Endothelial cell of umbilical vein (primary cell): ENCODE measurements around the gene SRPK2. TPM values are rescaled to one million over a fixed set of nuclear protein-coding genes. Genes with fewer than 3 reads are reported as not detected.

Experiments used
- BruUV-seq: library from RNA; stranded (reverse); fragments of 400-500 nt; replicated peaks from 2 replicates; lab custom pipeline; 2021; lab: Mats Ljungman, UMichigan
- CTCF ChIA-PET: fragments of 300-600, 350-600 bp; sonication (Branson Sonifier 250); formaldehyde crosslinking; loops from one replicate; lab custom pipeline; 2021; ENCODE audit warnings: antibody characterized with exemption, inconsistent platforms; lab: Charles Lee
- POLR2A ChIA-PET: fragments of 300-600, 350-600 bp; sonication (Branson Sonifier 250); formaldehyde crosslinking; loops from one replicate; lab custom pipeline; 2021; ENCODE audit warnings: antibody characterized with exemption, inconsistent platforms; lab: Charles Lee
- DNase-seq: peaks from one replicate; pipeline ENCODE4 v3.0.0-alpha.2; 2011; ENCODE audit warnings: low read depth, low spot score
- FAIRE-seq: peaks from 2 replicates; lab custom pipeline; 2011; peaks lifted over from hg19 to GRCh38; lab: Jason Lieb, UNC
- H2AFZ ChIP-seq: 2 replicates; pipeline ENCODE4 v1.6.0; 2012; ENCODE audit warnings: low read depth, low read length, control low read depth, inconsistent platforms
- H3K27ac ChIP-seq: 2 replicates; pipeline ENCODE4 v1.5.1; 2011; ENCODE audit warnings: low read depth, mild to moderate bottlenecking, control low read depth, low read length, moderate library complexity; ENCODE audit not compliant: insufficient read depth
- H3K27me3 ChIP-seq, 2 experiments: 2 replicates each; pipeline versions ENCODE4 v1.6.0 to v1.6.1; 2011; ENCODE audit warnings: low read length in 2 of 2, mixed read lengths in 1 of 2; ENCODE audit not compliant: control insufficient read depth in 2 of 2, insufficient read depth in 2 of 2
- H3K36me3 ChIP-seq, 2 experiments: 2 replicates in 1 of 2; 3 replicates in 1 of 2; pipeline ENCODE4 v1.5.1; 2011; ENCODE audit warnings: low read length in 2 of 2, mild to moderate bottlenecking in 1 of 2, moderate library complexity in 1 of 2; ENCODE audit not compliant: control insufficient read depth in 2 of 2, insufficient read depth in 2 of 2; ENCODE audit errors: extremely low read depth in 1 of 2
- H3K4me1 ChIP-seq: 3 replicates; pipeline ENCODE4 v1.5.1; 2011; ENCODE audit warnings: mild to moderate bottlenecking, low read length; ENCODE audit not compliant: control insufficient read depth, insufficient read depth; ENCODE audit errors: extremely low read depth
- H3K4me2 ChIP-seq: 2 replicates; pipeline ENCODE4 v1.6.1; 2011; ENCODE audit warnings: low read length, control low read depth, mixed read lengths; ENCODE audit not compliant: insufficient read depth
- H3K4me3 ChIP-seq, 3 experiments: fragments of 200-600 bp in 1 of 3; sonication (generic), shearing (Covaris generic) in 1 of 3; replicated peaks in 1 of 3; 2 replicates each; pipeline ENCODE4 v1.5.1; 2011 to 2016; ENCODE audit warnings: control low read depth in 3 of 3, low read length in 3 of 3, mild to moderate bottlenecking in 2 of 3, inconsistent platforms in 1 of 3, low read depth in 1 of 3, moderate library complexity in 1 of 3; ENCODE audit not compliant: insufficient read depth in 1 of 3
- H3K79me2 ChIP-seq: 2 replicates; pipeline ENCODE4 v1.6.0; 2012; ENCODE audit warnings: low read length, inconsistent platforms; ENCODE audit not compliant: control insufficient read depth, insufficient read depth
- H3K9ac ChIP-seq: replicated peaks from 2 replicates; pipeline ENCODE3; 2011; ENCODE audit warnings: low read length, control low read depth; ENCODE audit not compliant: insufficient read depth; ENCODE audit errors: extremely low read depth
- H3K9me1 ChIP-seq: replicated peaks from 3 replicates; pipeline ENCODE4 v1.6.0; 2011; ENCODE audit warnings: mild to moderate bottlenecking, low read length; ENCODE audit not compliant: control insufficient read depth, insufficient read depth; ENCODE audit errors: extremely low read depth
- H3K9me3 ChIP-seq: replicated peaks from 2 replicates; pipeline ENCODE4 v1.5.1; 2012; ENCODE audit warnings: low read length, inconsistent platforms; ENCODE audit not compliant: control insufficient read depth, insufficient read depth
- H4K20me1 ChIP-seq: replicated peaks from 2 replicates; pipeline ENCODE3; 2011; ENCODE audit warnings: mild to moderate bottlenecking, low read length; ENCODE audit not compliant: control insufficient read depth, insufficient read depth; ENCODE audit errors: extremely low read depth
- EZH2 ChIP-seq: IDR thresholded peaks from 2 replicates; pipeline ENCODE4 v1.6.1; 2012; ENCODE audit warnings: borderline replicate concordance, low read depth, mild to moderate bottlenecking, moderate library complexity, low read length, inconsistent platforms; ENCODE audit not compliant: severe bottlenecking
- FOS ChIP-seq: IDR thresholded peaks from 2 replicates; pipeline ENCODE4 v1.6.1; 2011; ENCODE audit warnings: mild to moderate bottlenecking, low read length, moderate library complexity, borderline replicate concordance; ENCODE audit not compliant: insufficient read depth
- GATA2 ChIP-seq: IDR thresholded peaks from 2 replicates; pipeline ENCODE4 v1.7.0; 2011; ENCODE audit warnings: low read depth, mild to moderate bottlenecking, moderate library complexity, mixed read lengths, low read length; ENCODE audit not compliant: insufficient read length, insufficient read depth
- JUN ChIP-seq: IDR thresholded peaks from 2 replicates; pipeline ENCODE4 v1.6.1; 2011; ENCODE audit warnings: borderline replicate concordance, low read depth; ENCODE audit not compliant: insufficient read length, insufficient read depth
- MYC ChIP-seq: IDR thresholded peaks from one replicate; pipeline ENCODE4 v1.6.1; 2011; ENCODE audit warnings: mild to moderate bottlenecking, low read depth, low read length
- POLR2A ChIP-seq: IDR thresholded peaks from 2 replicates; pipeline ENCODE4 v1.6.1; 2012; ENCODE audit warnings: low read depth, mild to moderate bottlenecking, control low read depth, low read length
- POLR2AphosphoS5 ChIP-seq: IDR thresholded peaks from 2 replicates; pipeline ENCODE4 v1.6.1; 2012; ENCODE audit warnings: low read depth, mild to moderate bottlenecking, control low read depth, low read length, moderate library complexity; ENCODE audit not compliant: insufficient read depth
- dilution Hi-C: fragments of 300-500 bp; cut with MboI; formaldehyde crosslinking; loops from one replicate; pipeline ENCODE4 v1.15.0; 2019; ENCODE audit warnings: low sequenced_read_pairs; ENCODE audit not compliant: extremely low pct_ligation_motif_present
- intact Hi-C: fragments of 100-400 bp; cut with micrococcal nuclease; formaldehyde crosslinking; loops from one replicate; pipeline ENCODE4 v1.10.0; 2022
- polyA plus RNA-seq, 4 experiments: library from polyadenylated mRNA; depleted of rRNA in 3 of 4; stranded (reverse) in 3 of 4; unstranded in 1 of 4; fragments of >200 nt; gene quantifications; 2 replicates each; pipeline versions ENCODE4 v1.2.1 to v1.2.3, GENCODE V29; 2011 to 2012; ENCODE audit warnings: missing spikeins in 1 of 4
- total RNA-seq: library from RNA; stranded (reverse); gene quantifications from 2 replicates; pipeline ENCODE4 v1.2.3, GENCODE V29; 2021
- TF ChIP-seq, protein P1 (sequence below): IDR thresholded peaks from 2 replicates; pipeline ENCODE4 v1.6.1; 2011; ENCODE audit not compliant: insufficient read depth, insufficient read length
- TF ChIP-seq, protein P2 (sequence below), 2 donors: IDR thresholded peaks; 1 replicate in 1 of 2; 2 replicates in 1 of 2; pipeline ENCODE4 v1.5.1; 2011; ENCODE audit warnings: low read length in 2 of 2, mild to moderate bottlenecking in 2 of 2, moderate library complexity in 2 of 2, control low read depth in 1 of 2, inconsistent platforms in 1 of 2, low read depth in 1 of 2; ENCODE audit not compliant: insufficient read depth in 1 of 2; ENCODE audit errors: extremely low read depth in 1 of 2

SRPK2 gene
- total and polyA plus RNA-seq, 2 donors (not counting 3 experiments of a cell fraction or from before 2014, with no cell fraction given): 13.4 to 55.2 TPM

DNA sequence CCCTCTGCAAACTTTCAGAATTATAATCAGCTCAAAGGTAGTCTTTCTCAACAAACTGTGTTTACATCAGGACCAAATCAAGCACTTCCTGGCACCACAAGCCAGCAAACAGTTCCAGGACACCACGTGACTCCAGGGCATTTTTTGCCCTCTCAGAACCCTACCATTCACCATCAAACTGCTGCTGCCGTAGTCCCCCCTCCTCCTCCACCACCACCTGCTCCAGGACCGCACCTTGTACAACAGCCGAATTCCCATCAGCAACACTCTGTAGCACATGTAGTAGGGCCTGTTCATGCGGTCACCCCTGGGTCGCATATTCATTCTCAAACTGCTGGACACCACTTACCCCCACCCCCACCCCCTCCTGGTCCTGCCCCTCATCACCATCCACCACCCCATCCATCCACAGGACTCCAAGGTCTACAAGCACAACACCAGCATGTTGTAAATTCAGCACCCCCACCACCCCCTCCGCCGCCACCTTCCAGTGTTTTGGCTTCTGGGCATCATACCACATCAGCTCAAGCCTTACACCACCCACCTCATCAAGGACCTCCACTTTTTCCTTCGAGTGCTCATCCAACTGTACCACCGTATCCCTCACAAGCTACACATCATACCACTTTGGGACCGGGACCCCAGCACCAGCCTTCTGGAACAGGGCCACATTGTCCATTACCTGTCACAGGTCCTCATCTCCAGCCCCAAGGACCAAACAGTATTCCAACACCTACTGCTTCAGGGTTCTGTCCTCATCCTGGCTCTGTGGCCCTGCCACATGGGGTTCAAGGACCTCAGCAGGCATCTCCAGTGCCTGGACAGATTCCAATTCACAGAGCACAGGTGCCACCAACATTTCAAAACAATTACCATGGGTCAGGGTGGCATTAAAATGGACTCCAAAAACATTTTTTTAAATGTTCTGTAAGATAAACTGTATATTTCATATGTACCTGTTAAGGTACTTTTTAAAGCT lies 276.0 kb downstream of the SRPK2 start:
- Histone ChIP-seq H3K4me1 (no peaks in the 10 kb centered on the region), H3K27ac (no peak overlapping the region), H3K36me3 (peaks cover 32 to 54% of the 10 kb centered on the region in 2 experiments), H4K20me1 (peaks cover 3% of the 10 kb centered on the region), H3K27me3 (no peaks in the 10 kb centered on the region), H3K9me3 (no peaks in the 10 kb centered on the region), H3K79me2 (peaks cover 9% of the 10 kb centered on the region), H3K4me2 (no peak overlapping the region), H3K9me1 (no peaks in the 10 kb centered on the region), H3K4me3 (no peak overlapping the region), H3K9ac (no peak overlapping the region), H2AFZ (no peak overlapping the region)
- FAIRE-seq: no peak
- DNase-seq: no peak
- BruUV-seq: no TSS peak
- POLR2A ChIA-PET: no interaction called here
- intact Hi-C loops (loop anchor here (10.0 kb wide), 1 partner anchor 222 kb away; no protein-coding TSS in a partner anchor), dilution Hi-C loops (no loop called here)
- TF ChIP-seq MYC: no peak
- TF ChIP-seq POLR2A: no peak
- TF ChIP-seq FOS: no peak
- TF ChIP-seq JUN: no peak
- TF ChIP-seq GATA2: no peak
- TF ChIP-seq, protein P1, sequence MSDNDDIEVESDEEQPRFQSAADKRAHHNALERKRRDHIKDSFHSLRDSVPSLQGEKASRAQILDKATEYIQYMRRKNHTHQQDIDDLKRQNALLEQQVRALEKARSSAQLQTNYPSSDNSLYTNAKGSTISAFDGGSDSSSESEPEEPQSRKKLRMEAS: no peak
- no peak for TF ChIP-seq POLR2AphosphoS5
- TF ChIP-seq EZH2: no peak
- TF ChIP-seq, protein P2, sequence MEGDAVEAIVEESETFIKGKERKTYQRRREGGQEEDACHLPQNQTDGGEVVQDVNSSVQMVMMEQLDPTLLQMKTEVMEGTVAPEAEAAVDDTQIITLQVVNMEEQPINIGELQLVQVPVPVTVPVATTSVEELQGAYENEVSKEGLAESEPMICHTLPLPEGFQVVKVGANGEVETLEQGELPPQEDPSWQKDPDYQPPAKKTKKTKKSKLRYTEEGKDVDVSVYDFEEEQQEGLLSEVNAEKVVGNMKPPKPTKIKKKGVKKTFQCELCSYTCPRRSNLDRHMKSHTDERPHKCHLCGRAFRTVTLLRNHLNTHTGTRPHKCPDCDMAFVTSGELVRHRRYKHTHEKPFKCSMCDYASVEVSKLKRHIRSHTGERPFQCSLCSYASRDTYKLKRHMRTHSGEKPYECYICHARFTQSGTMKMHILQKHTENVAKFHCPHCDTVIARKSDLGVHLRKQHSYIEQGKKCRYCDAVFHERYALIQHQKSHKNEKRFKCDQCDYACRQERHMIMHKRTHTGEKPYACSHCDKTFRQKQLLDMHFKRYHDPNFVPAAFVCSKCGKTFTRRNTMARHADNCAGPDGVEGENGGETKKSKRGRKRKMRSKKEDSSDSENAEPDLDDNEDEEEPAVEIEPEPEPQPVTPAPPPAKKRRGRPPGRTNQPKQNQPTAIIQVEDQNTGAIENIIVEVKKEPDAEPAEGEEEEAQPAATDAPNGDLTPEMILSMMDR (IDR thresholded peaks at IDR 0.05; ENCODE audit: extremely low read depth in 1 of 2, insufficient read depth in 1 of 2, low read depth in 1 of 2, low read length in 2 of 2): no peak
- CTCF ChIA-PET: interaction anchor here (1.1 kb wide), 1 partner anchor 132 kb away, joined by 3 read pairs; no protein-coding TSS in a partner anchor
